ENCODE results near the gene STAT6. TPM values are rescaled to one million over a fixed set of nuclear protein-coding genes. Genes with fewer than 3 reads are reported as not detected.

The STAT6 gene
- total and polyA plus RNA-seq, 10 of the 15 experiments (the other 5 are each of a cell fraction or from before 2014, with no cell fraction given) = 14.2 to 176 (median 89.6) TPM

DNA sequence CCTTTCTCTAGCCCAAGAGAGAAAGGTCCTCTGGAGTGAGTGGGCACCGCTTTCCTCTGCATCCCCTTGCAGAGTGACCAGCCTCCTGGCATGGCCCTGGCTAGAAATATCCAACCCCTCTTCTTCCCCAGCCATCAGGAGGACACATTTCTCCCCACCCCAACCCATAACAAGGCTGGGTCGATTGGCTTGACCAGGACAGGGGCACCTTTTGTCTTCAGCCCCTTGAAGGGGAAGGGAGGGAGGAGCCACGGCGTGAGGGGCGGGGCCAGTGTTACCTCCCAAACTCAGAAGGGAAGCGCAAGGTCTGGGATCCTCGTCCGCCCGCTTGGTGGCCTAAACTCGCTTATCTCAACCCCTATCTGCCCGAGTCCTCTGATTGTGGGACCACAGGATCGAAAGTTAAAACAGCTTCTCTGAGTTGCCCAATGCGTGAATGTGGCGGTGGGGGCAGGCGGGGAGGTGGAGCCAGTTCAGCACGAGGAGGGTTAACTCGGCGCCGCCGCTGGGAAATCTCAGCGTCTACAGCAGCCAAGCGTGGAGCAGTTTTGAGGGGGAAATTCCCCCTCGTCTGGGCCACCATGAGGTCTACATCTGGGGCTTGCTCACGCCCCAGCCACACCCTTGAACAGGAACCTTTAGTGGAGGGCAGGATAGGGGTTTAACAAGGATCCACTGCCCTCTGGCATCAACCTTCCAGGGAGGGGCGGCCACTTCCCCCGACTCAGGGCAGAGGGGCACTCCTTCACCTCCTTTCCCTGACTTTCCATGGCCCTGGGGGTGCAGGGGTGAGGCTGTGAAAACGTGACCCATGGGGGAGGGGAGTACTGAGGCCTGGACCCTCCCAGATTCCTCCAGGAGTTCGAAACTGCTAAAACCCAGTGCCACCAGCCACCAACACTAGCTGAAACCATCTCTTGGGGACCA, 795 bp downstream of the STAT6 start (continued):
- TF ChIP-seq, protein P1, sequence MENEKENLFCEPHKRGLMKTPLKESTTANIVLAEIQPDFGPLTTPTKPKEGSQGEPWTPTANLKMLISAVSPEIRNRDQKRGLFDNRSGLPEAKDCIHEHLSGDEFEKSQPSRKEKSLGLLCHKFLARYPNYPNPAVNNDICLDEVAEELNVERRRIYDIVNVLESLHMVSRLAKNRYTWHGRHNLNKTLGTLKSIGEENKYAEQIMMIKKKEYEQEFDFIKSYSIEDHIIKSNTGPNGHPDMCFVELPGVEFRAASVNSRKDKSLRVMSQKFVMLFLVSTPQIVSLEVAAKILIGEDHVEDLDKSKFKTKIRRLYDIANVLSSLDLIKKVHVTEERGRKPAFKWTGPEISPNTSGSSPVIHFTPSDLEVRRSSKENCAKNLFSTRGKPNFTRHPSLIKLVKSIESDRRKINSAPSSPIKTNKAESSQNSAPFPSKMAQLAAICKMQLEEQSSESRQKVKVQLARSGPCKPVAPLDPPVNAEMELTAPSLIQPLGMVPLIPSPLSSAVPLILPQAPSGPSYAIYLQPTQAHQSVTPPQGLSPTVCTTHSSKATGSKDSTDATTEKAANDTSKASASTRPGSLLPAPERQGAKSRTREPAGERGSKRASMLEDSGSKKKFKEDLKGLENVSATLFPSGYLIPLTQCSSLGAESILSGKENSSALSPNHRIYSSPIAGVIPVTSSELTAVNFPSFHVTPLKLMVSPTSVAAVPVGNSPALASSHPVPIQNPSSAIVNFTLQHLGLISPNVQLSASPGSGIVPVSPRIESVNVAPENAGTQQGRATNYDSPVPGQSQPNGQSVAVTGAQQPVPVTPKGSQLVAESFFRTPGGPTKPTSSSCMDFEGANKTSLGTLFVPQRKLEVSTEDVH (IDR thresholded peaks at IDR 0.05; ENCODE audit: low read depth, partially characterized antibody) = no peak
- TF ChIP-seq CHD1 (IDR thresholded peaks at IDR 0.05; ENCODE audit: low read depth, low read length) = no peak
- peak; percentile 71 for TF ChIP-seq BACH1 (IDR thresholded peaks at IDR 0.05; ENCODE audit: borderline replicate concordance)
- TF ChIP-seq ZNF217 (IDR thresholded peaks at IDR 0.05) = no peak
- TF ChIP-seq SMC3 (IDR thresholded peaks at IDR 0.05; ENCODE audit: borderline replicate concordance, low read length) = no peak
- no peak for TF ChIP-seq ESRRA (IDR thresholded peaks at IDR 0.05; ENCODE audit: low read length)
- no peak for TF ChIP-seq RAD21 (IDR thresholded peaks at IDR 0.05; ENCODE audit: insufficient read depth, low read depth, low read length)
- TF ChIP-seq SIN3A (IDR thresholded peaks at IDR 0.05; ENCODE audit: low read depth, low read length) = no peak; the same call in 1 of the 2 replicates
- no peak for TF ChIP-seq ZNF24 (IDR thresholded peaks at IDR 0.05)
- TF ChIP-seq, protein P2, sequence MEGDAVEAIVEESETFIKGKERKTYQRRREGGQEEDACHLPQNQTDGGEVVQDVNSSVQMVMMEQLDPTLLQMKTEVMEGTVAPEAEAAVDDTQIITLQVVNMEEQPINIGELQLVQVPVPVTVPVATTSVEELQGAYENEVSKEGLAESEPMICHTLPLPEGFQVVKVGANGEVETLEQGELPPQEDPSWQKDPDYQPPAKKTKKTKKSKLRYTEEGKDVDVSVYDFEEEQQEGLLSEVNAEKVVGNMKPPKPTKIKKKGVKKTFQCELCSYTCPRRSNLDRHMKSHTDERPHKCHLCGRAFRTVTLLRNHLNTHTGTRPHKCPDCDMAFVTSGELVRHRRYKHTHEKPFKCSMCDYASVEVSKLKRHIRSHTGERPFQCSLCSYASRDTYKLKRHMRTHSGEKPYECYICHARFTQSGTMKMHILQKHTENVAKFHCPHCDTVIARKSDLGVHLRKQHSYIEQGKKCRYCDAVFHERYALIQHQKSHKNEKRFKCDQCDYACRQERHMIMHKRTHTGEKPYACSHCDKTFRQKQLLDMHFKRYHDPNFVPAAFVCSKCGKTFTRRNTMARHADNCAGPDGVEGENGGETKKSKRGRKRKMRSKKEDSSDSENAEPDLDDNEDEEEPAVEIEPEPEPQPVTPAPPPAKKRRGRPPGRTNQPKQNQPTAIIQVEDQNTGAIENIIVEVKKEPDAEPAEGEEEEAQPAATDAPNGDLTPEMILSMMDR (IDR thresholded peaks at IDR 0.05 in 2 of 3, conservative IDR thresholded peaks at IDR 0.05 in 1 of 3; ENCODE audit: control insufficient read depth in 2 of 3, extremely low read depth in 1 of 3, insufficient read depth in 1 of 3, low read depth in 3 of 3, low read length in 3 of 3) = peak in 1 of 3 experiments; percentile 8; a peak in 1 of 6 replicates
- peak; percentile 61 for TF ChIP-seq POLR2A (IDR thresholded peaks at IDR 0.05; ENCODE audit: low read depth, low read length)
- TF ChIP-seq SREBF2 (IDR thresholded peaks at IDR 0.05; ENCODE audit: low read length) = no peak
- no peak for TF ChIP-seq RCOR1 (conservative IDR thresholded peaks at IDR 0.05; ENCODE audit: low read depth, low read length)
- TF ChIP-seq, protein P3, sequence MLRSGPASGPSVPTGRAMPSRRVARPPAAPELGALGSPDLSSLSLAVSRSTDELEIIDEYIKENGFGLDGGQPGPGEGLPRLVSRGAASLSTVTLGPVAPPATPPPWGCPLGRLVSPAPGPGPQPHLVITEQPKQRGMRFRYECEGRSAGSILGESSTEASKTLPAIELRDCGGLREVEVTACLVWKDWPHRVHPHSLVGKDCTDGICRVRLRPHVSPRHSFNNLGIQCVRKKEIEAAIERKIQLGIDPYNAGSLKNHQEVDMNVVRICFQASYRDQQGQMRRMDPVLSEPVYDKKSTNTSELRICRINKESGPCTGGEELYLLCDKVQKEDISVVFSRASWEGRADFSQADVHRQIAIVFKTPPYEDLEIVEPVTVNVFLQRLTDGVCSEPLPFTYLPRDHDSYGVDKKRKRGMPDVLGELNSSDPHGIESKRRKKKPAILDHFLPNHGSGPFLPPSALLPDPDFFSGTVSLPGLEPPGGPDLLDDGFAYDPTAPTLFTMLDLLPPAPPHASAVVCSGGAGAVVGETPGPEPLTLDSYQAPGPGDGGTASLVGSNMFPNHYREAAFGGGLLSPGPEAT (IDR thresholded peaks at IDR 0.05; ENCODE audit: low read depth) = peak; percentile 3; the same call in 1 of the 2 replicates
- TF ChIP-seq ZNF274 (IDR thresholded peaks at IDR 0.05; ENCODE audit: insufficient read depth, insufficient read length) = no peak
- peak; percentile 38 for TF ChIP-seq HDGF (IDR thresholded peaks at IDR 0.05)
- TF ChIP-seq POLR2AphosphoS5 (IDR thresholded peaks at IDR 0.05; ENCODE audit: low read length) = peak; percentile 14; the same call in 1 of the 2 replicates
- TF ChIP-seq, protein P4, sequence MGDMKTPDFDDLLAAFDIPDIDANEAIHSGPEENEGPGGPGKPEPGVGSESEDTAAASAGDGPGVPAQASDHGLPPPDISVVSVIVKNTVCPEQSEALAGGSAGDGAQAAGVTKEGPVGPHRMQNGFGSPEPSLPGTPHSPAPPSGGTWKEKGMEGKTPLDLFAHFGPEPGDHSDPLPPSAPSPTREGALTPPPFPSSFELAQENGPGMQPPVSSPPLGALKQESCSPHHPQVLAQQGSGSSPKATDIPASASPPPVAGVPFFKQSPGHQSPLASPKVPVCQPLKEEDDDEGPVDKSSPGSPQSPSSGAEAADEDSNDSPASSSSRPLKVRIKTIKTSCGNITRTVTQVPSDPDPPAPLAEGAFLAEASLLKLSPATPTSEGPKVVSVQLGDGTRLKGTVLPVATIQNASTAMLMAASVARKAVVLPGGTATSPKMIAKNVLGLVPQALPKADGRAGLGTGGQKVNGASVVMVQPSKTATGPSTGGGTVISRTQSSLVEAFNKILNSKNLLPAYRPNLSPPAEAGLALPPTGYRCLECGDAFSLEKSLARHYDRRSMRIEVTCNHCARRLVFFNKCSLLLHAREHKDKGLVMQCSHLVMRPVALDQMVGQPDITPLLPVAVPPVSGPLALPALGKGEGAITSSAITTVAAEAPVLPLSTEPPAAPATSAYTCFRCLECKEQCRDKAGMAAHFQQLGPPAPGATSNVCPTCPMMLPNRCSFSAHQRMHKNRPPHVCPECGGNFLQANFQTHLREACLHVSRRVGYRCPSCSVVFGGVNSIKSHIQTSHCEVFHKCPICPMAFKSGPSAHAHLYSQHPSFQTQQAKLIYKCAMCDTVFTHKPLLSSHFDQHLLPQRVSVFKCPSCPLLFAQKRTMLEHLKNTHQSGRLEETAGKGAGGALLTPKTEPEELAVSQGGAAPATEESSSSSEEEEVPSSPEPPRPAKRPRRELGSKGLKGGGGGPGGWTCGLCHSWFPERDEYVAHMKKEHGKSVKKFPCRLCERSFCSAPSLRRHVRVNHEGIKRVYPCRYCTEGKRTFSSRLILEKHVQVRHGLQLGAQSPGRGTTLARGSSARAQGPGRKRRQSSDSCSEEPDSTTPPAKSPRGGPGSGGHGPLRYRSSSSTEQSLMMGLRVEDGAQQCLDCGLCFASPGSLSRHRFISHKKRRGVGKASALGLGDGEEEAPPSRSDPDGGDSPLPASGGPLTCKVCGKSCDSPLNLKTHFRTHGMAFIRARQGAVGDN (IDR thresholded peaks at IDR 0.05) = no peak
